Thyroid gland (tissue), 4 donors: ENCODE data around the gene AARS2. TPM values are rescaled to one million over a fixed set of nuclear protein-coding genes. Genes with fewer than 3 reads are reported as not detected.

Source experiments
- DNase-seq, 2 donors: peaks; one replicate each; pipeline ENCODE4 v3.0.0-alpha.2; 2019
- H3K27ac ChIP-seq, 3 donors: fragments of 200-600 bp; sonication (generic); 1 replicate in 2 of 3; 2 replicates in 1 of 3; pipeline ENCODE4 v1.5.1; 2016 to 2019; ENCODE audit warnings: mild to moderate bottlenecking in 1 of 3, moderate library complexity in 1 of 3
- H3K27me3 ChIP-seq: fragments of 200-600 bp; sonication (generic); one replicate; pipeline ENCODE4 v1.5.1; 2019
- H3K36me3 ChIP-seq, 2 donors: fragments of 200-600 bp; sonication (generic); one replicate each; pipeline ENCODE4 v1.5.1; 2016 to 2019
- H3K4me1 ChIP-seq, 2 donors: fragments of 200-600 bp; sonication (generic); one replicate each; pipeline ENCODE4 v1.5.1; 2017 to 2019
- H3K4me3 ChIP-seq, 3 donors: fragments of 200-600 bp; sonication (generic); replicated peaks in 1 of 3; 1 replicate in 2 of 3; 2 replicates in 1 of 3; pipeline ENCODE4 v1.5.1; 2016; ENCODE audit warnings: mild to moderate bottlenecking in 1 of 3
- H3K9me3 ChIP-seq: fragments of 200-600 bp; sonication (generic); one replicate; pipeline ENCODE4 v1.5.1; 2017
- POLR2A ChIP-seq, 2 donors: fragments of 450-650 bp; IDR thresholded peaks; one replicate each; pipeline ENCODE4 v1.6.1; 2017; ENCODE audit warnings: antibody characterized with exemption in 2 of 2, mild to moderate bottlenecking in 2 of 2, moderate library complexity in 1 of 2
- WGBS, 2 donors: methylation state at CpG; one replicate each; pipeline ENCODE4 v1.1.5; 2017; 5-methylcytosine and 5-hydroxymethylcytosine counted together
- intact Hi-C: fragments of 100-400 bp; cut with DNase I; formaldehyde crosslinking; loops from one replicate; pipeline ENCODE4 v1.15.1; 2023
- total RNA-seq, 4 donors: library from RNA; depleted of rRNA; stranded (reverse); fragments of >200 nt; gene quantifications; one replicate each; pipeline ENCODE4 v1.2.3, GENCODE V29; 2016
- TF ChIP-seq, protein P1 (sequence below), 6 experiments: fragments of 200-600 bp in 3 of 6; fragments of 450-650 bp in 3 of 6; sonication (generic) in 3 of 6; IDR thresholded peaks; one replicate each; pipeline ENCODE4 v1.5.1; 2016 to 2019; ENCODE audit warnings: antibody characterized with exemption in 6 of 6, mild to moderate bottlenecking in 2 of 6, inconsistent platforms in 1 of 6, moderate library complexity in 1 of 6

Gene AARS2
- total RNA-seq, 4 donors from 2014 or later, result 9.7 to 18.0 (median 14.2) TPM

DNA sequence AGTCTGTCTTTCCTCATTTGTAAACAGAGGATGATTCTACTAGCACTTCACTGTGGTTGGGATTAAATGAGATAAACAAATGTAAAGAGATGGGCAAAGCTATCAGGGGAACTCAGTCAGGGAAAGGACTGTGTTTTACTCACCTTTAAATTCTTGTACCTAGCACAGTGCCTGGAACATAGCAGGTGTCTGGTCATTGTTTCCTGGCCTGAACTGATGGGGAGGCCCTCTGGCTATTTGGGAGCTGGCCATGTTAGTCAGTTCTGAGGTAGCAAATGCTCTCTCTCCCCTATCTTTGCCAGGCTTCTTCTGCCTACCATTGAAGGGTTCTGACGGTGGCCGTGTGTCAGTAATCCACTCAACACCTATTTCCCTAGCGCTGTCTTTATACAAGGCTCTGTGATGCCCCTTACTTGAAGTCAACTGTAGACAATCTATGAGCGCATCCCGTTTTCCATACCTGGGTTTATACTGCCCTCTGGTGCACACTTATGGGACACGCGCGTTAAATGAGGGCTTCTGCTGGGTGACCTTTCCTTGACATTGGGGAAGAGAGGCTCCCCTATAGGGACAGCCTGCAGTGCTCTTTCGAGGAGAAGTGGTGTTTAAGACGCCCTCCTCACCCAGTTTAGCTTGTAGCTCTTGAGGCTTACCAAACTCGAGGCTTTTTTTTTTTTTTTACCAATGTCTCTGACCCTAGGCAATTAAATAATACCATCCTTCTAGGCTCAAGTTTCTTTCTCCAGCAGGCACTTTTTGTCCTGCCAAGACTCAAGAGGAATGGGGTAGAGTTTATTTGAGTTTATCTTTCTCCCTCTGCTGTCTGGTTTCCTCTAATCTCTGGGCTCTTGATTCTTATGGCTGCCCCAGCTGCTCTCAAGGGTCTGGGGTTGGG lies 25.3 kb upstream of the AARS2 start:
- Histone ChIP-seq H3K27ac (peak overlapping the region in 2 of 3 donors; percentile 55 to 67), H3K4me3 (no peak overlapping the region), H3K9me3 (no peaks in the 10 kb centered on the region), H3K4me1 (peaks cover 0 to 5% of the 10 kb centered on the region in 2 donors), H3K27me3 (no peaks in the 10 kb centered on the region), H3K36me3 (no peaks in the 10 kb centered on the region)
- WGBS, 2 donors, result 3 to 4% methylated on average over 10 to 11 of the region's 11 CpGs
- TF ChIP-seq POLR2A (IDR thresholded peaks at IDR 0.05), result no peak
- TF ChIP-seq, protein P1, sequence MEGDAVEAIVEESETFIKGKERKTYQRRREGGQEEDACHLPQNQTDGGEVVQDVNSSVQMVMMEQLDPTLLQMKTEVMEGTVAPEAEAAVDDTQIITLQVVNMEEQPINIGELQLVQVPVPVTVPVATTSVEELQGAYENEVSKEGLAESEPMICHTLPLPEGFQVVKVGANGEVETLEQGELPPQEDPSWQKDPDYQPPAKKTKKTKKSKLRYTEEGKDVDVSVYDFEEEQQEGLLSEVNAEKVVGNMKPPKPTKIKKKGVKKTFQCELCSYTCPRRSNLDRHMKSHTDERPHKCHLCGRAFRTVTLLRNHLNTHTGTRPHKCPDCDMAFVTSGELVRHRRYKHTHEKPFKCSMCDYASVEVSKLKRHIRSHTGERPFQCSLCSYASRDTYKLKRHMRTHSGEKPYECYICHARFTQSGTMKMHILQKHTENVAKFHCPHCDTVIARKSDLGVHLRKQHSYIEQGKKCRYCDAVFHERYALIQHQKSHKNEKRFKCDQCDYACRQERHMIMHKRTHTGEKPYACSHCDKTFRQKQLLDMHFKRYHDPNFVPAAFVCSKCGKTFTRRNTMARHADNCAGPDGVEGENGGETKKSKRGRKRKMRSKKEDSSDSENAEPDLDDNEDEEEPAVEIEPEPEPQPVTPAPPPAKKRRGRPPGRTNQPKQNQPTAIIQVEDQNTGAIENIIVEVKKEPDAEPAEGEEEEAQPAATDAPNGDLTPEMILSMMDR (IDR thresholded peaks at IDR 0.05), result peak; percentile 28 to 89 (median 76)
- peak; percentile 61 to 72 for DNase-seq
- intact Hi-C loops, result loop anchor here (5.0 to 10.0 kb wide), 2 partner anchors 184 to 241 kb away; partner anchors contain the start of gene CAPN11

DNA sequence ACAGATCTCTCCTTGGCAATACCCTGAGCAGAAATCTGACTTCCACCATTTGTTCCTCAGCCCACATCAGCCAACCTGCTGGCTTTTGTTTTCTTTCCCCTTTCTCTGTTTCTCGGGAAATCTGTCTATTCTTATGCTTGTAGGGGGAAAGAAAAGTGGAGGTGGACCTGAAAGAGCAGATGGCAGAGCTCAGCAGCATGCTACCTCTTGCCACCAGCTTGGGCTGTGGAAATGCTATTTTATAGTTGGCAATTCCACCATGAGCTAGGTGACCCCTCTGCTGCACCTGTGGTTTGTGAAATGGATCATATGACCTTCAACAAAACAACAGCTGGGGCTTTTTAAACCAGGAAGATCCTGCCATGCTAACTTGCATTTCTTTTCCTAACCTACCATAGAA lies 22.5 kb upstream of the AARS2 start:
- Histone ChIP-seq H3K9me3 (no peaks in the 10 kb centered on the region), H3K27ac (no peak overlapping the region), H3K4me3 (no peak overlapping the region), H3K36me3 (no peaks in the 10 kb centered on the region), H3K4me1 (no peaks in the 10 kb centered on the region), H3K27me3 (no peaks in the 10 kb centered on the region)
- DNase-seq, result no peak
- 44 to 55% methylated on average over 1 of the region's 1 CpG for WGBS, 2 donors
- intact Hi-C loops, result loop anchor here (2.0 to 10.0 kb wide), 3 partner anchors 67 to 238 kb away; partner anchors contain the start of gene CAPN11
- TF ChIP-seq, protein P1 (IDR thresholded peaks at IDR 0.05), result no peak
- TF ChIP-seq POLR2A (IDR thresholded peaks at IDR 0.05), result no peak

DNA sequence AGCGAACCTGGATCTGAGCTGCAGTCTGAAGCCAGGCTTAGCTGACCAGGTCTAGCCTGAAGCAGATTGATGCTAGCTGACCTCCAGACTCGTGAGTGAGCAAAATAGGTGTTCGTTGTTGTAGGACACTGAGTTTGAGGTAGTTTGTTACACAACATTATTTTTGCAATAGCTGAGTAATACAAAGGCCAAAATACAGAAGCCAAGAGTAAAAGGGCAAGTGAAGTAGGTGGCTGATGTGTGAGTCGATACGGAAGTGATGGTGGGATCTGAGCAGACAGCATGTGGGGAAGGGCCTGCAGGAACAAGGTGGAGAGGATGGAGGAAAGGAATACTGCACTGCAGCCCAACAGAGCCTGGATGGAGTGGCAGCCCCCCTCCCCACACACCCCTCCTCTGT lies 20.8 kb upstream of the AARS2 start:
- Histone ChIP-seq H3K27ac (no peak overlapping the region), H3K4me1 (no peaks in the 10 kb centered on the region), H3K36me3 (no peaks in the 10 kb centered on the region), H3K27me3 (no peaks in the 10 kb centered on the region), H3K4me3 (no peak overlapping the region), H3K9me3 (no peaks in the 10 kb centered on the region)
- no peak for TF ChIP-seq POLR2A (IDR thresholded peaks at IDR 0.05)
- intact Hi-C loops, result loop anchor here (10.0 kb wide), 1 partner anchor 179 kb away; the partner anchor contains the start of gene CAPN11
- 89 to 90% methylated on average over 5 of the region's 5 CpGs for WGBS, 2 donors
- DNase-seq, result no peak

DNA sequence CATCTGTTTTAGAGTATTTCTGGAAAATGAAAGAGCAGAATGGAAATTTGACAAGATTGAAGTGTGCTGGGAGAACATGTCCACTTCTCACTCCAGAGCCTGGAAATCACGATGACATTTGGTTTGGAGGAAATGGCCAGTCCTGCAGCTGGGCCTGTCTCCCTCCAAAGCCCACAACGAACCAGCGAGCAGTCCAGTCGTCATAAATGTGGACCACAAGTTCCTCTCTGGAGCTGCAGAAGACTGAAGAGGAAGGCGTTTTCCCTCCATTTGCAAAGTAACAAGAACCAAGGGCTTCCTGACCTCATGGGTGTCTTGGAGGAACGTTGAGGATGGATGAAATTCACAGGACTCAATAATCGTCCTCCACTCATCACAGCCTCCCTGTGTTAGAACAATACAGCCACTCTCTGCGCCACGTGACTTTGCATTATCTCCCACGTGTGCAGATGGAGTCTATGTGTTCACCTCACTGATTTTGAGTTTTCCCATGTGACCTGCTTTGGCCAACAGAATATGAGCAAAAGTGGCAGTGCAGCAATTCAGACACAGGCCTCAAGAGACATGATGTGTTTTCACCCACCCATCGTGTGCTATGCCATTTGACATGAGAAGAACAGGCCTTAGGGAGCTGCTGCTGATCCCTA lies 20.2 kb upstream of the AARS2 start:
- WGBS, 2 donors, result 74 to 75% methylated on average over 11 of the region's 11 CpGs
- Histone ChIP-seq H3K9me3 (no peaks in the 10 kb centered on the region), H3K4me3 (no peak overlapping the region), H3K27ac (no peak overlapping the region), H3K27me3 (no peaks in the 10 kb centered on the region), H3K4me1 (no peaks in the 10 kb centered on the region), H3K36me3 (no peaks in the 10 kb centered on the region)
- TF ChIP-seq POLR2A (IDR thresholded peaks at IDR 0.05), result no peak
- TF ChIP-seq, protein P1 (IDR thresholded peaks at IDR 0.05), result no peak
- no peak for DNase-seq
- intact Hi-C loops, result loop anchor here (10.0 kb wide), 1 partner anchor 179 kb away; the partner anchor contains the start of gene CAPN11

DNA sequence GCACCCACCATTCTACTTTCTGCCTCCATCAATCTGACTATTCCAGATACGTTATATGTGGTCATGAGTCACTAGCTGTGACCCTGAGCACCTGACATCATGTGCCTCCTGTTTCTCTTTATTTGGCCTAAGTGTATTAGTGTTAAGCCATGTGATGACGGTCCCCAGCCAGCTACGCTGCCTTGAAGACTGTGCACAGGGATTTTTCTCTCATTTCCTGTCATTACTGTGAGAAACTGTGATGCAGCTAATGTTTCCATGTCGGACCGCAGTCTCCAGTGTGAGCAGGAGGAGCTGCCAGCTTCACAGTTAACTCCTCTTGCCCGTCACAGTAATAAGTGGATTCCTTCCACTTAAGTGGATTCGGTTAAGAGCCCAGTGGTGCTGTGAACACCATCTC lies 19.4 kb upstream of the AARS2 start:
- no peak overlapping the region for H3K4me3 ChIP-seq
- peak; percentile 20 to 29 for DNase-seq
- no peaks in the 10 kb centered on the region for H3K27me3 ChIP-seq
- no peaks in the 10 kb centered on the region for H3K4me1 ChIP-seq
- intact Hi-C loops, result loop anchor here (10.0 kb wide), 1 partner anchor 178 kb away; the partner anchor contains the start of gene CAPN11
- TF ChIP-seq POLR2A (IDR thresholded peaks at IDR 0.05), result no peak
- TF ChIP-seq, protein P1 (IDR thresholded peaks at IDR 0.05), result no peak
- H3K27ac ChIP-seq, result no peak overlapping the region
- 17 to 23% methylated on average over 7 of the region's 7 CpGs for WGBS, 2 donors
- no peaks in the 10 kb centered on the region for H3K36me3 ChIP-seq
- no peaks in the 10 kb centered on the region for H3K9me3 ChIP-seq
